ENCODE data around the gene KAZN. TPM values are rescaled to one million over a fixed set of nuclear protein-coding genes. Genes with fewer than 3 reads are reported as not detected.
A peak's percentile ranks its signal among the peaks of the same experiment; 100 is the strongest.

KAZN gene
- polyA plus RNA-seq, 1 donor from 2014 or later, result 20.6 TPM

DNA sequence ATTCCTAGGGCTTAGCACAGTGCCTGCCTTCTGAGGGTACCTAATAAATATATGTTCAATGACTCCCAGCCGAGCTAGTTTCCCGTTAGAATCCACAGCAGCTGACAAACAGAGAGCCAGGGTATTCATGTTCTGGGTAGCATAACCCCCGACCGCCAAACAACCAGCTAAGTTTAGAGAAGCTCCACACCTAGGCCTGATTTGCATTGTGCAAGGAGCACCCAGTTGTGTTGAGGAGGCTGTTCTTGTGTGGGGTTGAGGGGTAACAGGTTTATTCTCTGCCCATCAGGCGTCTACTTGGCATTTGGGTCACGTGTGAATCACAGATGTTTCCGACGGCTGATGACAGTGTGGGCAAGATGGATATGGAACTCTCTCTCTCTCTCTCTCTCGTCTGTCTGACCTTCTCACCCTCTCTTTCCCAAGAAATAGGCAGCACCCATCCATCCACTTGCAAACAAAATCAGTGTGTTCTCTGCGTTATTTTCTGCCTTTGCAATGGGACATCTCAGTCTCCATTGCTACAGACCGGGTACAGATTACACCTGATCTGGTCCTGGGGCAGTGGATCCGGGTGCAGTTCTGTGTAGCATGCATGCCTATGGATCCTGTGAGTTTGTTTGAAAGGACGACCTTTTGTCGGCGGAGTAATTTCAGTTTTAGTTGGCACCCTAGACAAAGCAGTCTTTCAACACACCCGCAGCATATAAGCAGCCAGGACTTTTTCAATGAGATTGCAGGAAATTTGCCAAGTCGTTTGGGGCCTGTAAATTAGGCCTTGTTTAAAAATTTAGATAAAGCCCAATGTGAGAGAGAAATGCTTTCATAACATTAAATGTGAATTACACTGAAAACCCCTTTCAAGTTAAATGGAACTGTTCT is 29.4 kb downstream of the KAZN start:
- no peaks in the 10 kb centered on the region for H3K27me3 ChIP-seq (ENCODE audit: insufficient read depth, low read depth, low read length)
- H3K9me2 ChIP-seq (ENCODE audit: insufficient read depth, low read length), result no peaks in the 10 kb centered on the region
- no peak overlapping the region for H2AFZ ChIP-seq (ENCODE audit: low read depth, low read length)
- TF ChIP-seq EP300 (conservative IDR thresholded peaks at IDR 0.05; ENCODE audit: poor library complexity, severe bottlenecking), result no peak
- no peak for TF ChIP-seq EZH2 (IDR thresholded peaks at IDR 0.05; ENCODE audit: borderline replicate concordance, insufficient read depth, low read length, poor library complexity, severe bottlenecking)
- no peak for TF ChIP-seq POLR2AphosphoS5 (IDR thresholded peaks at IDR 0.05)
- H3K9ac ChIP-seq (ENCODE audit: low read length), result peak overlapping the region; percentile 20
- H3K4me3 ChIP-seq (ENCODE audit: low read length), result no peak overlapping the region
- H3F3A ChIP-seq (ENCODE audit: insufficient read depth, low read length, poor library complexity, severe bottlenecking), result peaks cover 16% of the 10 kb centered on the region
- no peaks in the 10 kb centered on the region for H3K36me3 ChIP-seq (ENCODE audit: insufficient read depth, low read length)
- H4K20me1 ChIP-seq (ENCODE audit: insufficient read depth), result no peaks in the 10 kb centered on the region
- peak overlapping the region; percentile 92 for H3K27ac ChIP-seq (ENCODE audit: low read length)
- H3K9me3 ChIP-seq (ENCODE audit: low read length), result peaks cover 3% of the 10 kb centered on the region
- no peak overlapping the region for H3K4me2 ChIP-seq (ENCODE audit: low read length)
- peaks cover 32% of the 10 kb centered on the region for H3K79me2 ChIP-seq (replicated peaks; ENCODE audit: insufficient read depth, low read length)

DNA sequence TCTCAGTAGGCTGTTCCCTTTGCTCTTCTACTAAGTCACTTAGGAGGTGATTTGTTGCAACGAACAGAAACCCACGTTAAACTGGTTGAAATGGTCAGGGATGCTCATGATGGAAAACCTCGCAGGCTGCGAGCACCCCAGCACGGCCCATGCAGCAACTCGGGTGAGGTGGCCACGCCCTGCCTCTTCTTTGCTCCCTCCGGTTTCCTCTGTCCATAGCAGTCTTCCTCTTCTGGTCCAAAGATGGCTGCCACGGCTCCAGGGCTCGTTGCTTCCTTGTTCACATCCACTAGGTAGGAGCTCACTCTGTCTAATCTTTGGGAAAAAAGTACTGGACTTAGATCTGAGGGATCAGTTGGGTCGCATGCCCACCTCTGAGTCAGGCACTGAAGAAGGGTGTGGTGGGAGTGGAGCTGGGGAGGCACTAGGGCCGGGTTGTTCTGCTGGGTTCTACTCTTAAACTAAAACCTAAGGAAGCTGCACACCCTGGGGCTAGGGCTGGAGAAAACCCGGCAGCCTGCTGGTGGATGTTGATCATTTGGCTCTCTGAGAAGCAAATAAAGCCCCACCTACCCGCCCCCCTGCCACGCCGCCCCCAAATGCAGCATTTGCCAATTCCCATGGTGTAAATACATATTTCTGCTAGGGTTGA is 31.0 kb downstream of the KAZN start:
- Histone ChIP-seq H3K27ac (ENCODE audit: low read length) (no peak overlapping the region), H3K4me3 (ENCODE audit: low read length) (no peak overlapping the region), H3K27me3 (ENCODE audit: insufficient read depth, low read depth, low read length) (no peaks in the 10 kb centered on the region), H2AFZ (ENCODE audit: low read depth, low read length) (no peak overlapping the region), H4K20me1 (ENCODE audit: insufficient read depth) (no peaks in the 10 kb centered on the region), H3K79me2 (replicated peaks; ENCODE audit: insufficient read depth, low read length) (peaks cover 31% of the 10 kb centered on the region), H3F3A (ENCODE audit: insufficient read depth, low read length, poor library complexity, severe bottlenecking) (peaks cover 14% of the 10 kb centered on the region), H3K36me3 (ENCODE audit: insufficient read depth, low read length) (no peaks in the 10 kb centered on the region), H3K4me2 (ENCODE audit: low read length) (no peak overlapping the region), H3K9me2 (ENCODE audit: insufficient read depth, low read length) (no peaks in the 10 kb centered on the region), H3K9me3 (ENCODE audit: low read length) (no peaks in the 10 kb centered on the region), H3K9ac (ENCODE audit: low read length) (no peak overlapping the region)
- TF ChIP-seq RAD21 (conservative IDR thresholded peaks at IDR 0.05), result no peak
- TF ChIP-seq, protein P1, sequence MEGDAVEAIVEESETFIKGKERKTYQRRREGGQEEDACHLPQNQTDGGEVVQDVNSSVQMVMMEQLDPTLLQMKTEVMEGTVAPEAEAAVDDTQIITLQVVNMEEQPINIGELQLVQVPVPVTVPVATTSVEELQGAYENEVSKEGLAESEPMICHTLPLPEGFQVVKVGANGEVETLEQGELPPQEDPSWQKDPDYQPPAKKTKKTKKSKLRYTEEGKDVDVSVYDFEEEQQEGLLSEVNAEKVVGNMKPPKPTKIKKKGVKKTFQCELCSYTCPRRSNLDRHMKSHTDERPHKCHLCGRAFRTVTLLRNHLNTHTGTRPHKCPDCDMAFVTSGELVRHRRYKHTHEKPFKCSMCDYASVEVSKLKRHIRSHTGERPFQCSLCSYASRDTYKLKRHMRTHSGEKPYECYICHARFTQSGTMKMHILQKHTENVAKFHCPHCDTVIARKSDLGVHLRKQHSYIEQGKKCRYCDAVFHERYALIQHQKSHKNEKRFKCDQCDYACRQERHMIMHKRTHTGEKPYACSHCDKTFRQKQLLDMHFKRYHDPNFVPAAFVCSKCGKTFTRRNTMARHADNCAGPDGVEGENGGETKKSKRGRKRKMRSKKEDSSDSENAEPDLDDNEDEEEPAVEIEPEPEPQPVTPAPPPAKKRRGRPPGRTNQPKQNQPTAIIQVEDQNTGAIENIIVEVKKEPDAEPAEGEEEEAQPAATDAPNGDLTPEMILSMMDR (IDR thresholded peaks at IDR 0.05; ENCODE audit: poor library complexity, severe bottlenecking), result no peak
- no peak for TF ChIP-seq SMC3 (conservative IDR thresholded peaks at IDR 0.05; ENCODE audit: poor library complexity)
- TF ChIP-seq EZH2 (IDR thresholded peaks at IDR 0.05; ENCODE audit: borderline replicate concordance, insufficient read depth, low read length, poor library complexity, severe bottlenecking), result no peak
- no peak for TF ChIP-seq EP300 (conservative IDR thresholded peaks at IDR 0.05; ENCODE audit: poor library complexity, severe bottlenecking)
- no peak for TF ChIP-seq TAF1 (IDR thresholded peaks at IDR 0.05; ENCODE audit: low read depth)
- TF ChIP-seq, protein P2, sequence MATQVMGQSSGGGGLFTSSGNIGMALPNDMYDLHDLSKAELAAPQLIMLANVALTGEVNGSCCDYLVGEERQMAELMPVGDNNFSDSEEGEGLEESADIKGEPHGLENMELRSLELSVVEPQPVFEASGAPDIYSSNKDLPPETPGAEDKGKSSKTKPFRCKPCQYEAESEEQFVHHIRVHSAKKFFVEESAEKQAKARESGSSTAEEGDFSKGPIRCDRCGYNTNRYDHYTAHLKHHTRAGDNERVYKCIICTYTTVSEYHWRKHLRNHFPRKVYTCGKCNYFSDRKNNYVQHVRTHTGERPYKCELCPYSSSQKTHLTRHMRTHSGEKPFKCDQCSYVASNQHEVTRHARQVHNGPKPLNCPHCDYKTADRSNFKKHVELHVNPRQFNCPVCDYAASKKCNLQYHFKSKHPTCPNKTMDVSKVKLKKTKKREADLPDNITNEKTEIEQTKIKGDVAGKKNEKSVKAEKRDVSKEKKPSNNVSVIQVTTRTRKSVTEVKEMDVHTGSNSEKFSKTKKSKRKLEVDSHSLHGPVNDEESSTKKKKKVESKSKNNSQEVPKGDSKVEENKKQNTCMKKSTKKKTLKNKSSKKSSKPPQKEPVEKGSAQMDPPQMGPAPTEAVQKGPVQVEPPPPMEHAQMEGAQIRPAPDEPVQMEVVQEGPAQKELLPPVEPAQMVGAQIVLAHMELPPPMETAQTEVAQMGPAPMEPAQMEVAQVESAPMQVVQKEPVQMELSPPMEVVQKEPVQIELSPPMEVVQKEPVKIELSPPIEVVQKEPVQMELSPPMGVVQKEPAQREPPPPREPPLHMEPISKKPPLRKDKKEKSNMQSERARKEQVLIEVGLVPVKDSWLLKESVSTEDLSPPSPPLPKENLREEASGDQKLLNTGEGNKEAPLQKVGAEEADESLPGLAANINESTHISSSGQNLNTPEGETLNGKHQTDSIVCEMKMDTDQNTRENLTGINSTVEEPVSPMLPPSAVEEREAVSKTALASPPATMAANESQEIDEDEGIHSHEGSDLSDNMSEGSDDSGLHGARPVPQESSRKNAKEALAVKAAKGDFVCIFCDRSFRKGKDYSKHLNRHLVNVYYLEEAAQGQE (IDR thresholded peaks at IDR 0.05; ENCODE audit: borderline replicate concordance), result no peak
- TF ChIP-seq MXI1 (conservative IDR thresholded peaks at IDR 0.05; ENCODE audit: poor library complexity, severe bottlenecking), result no peak
- TF ChIP-seq POLR2AphosphoS5 (IDR thresholded peaks at IDR 0.05), result no peak
